Caco-2 (cell line): Measurements from ENCODE around the gene MANF. TPM values are rescaled to one million over a fixed set of nuclear protein-coding genes. Genes with fewer than 3 reads are reported as not detected.
A peak's percentile ranks its signal among the peaks of the same experiment; 100 is the strongest.

Experiments used
- BruUV-seq: library from RNA; stranded (reverse); fragments of 400-500 nt; replicated peaks from 2 replicates; lab custom pipeline; 2021; lab: Mats Ljungman, UMichigan
- CTCF ChIA-PET: fragments of 300-600 bp; sonication (Branson Sonifier 250); formaldehyde crosslinking; loops from one replicate; lab custom pipeline; 2022; ENCODE audit warnings: antibody characterized with exemption; lab: Charles Lee
- POLR2A ChIA-PET: fragments of 300-600 bp; sonication (Branson Sonifier 250); formaldehyde crosslinking; loops from one replicate; lab custom pipeline; 2022; ENCODE audit warnings: antibody characterized with exemption; lab: Charles Lee
- DNase-seq, 2 experiments: peaks; one replicate each; pipeline versions ENCODE4 v3.0.0 to v3.0.0-alpha.2; 2020 to 2022
- H3K27me3 ChIP-seq: replicated peaks from 2 replicates; pipeline ENCODE4 v1.6.0; 2011; ENCODE audit warnings: low read length; ENCODE audit not compliant: control insufficient read depth, insufficient read depth
- H3K36me3 ChIP-seq: 2 replicates; pipeline ENCODE4 v1.5.1; 2011; ENCODE audit warnings: low read length; ENCODE audit not compliant: control insufficient read depth, insufficient read depth
- H3K4me1 ChIP-seq: fragments of 250-450 bp; sonication (Bioruptor Pico); 2 replicates; pipeline ENCODE4 v1.5.1; 2020; ENCODE audit warnings: mild to moderate bottlenecking
- H3K4me3 ChIP-seq: 2 replicates; pipeline ENCODE4 v1.5.1; 2011; ENCODE audit warnings: low read depth, mild to moderate bottlenecking, control low read depth, low read length
- H3K9me3 ChIP-seq: fragments of 250-450 bp; sonication (Bioruptor Pico); 2 replicates; pipeline ENCODE4 v1.5.1; 2020; ENCODE audit warnings: mild to moderate bottlenecking, moderate library complexity
- H3K27ac Mint-ChIP-seq: one replicate; pipeline ENCODE4 v1.8.0; 2022; ENCODE audit warnings: mixed read lengths; ENCODE audit not compliant: unreplicated experiment
- H3K27me3 Mint-ChIP-seq: one replicate; pipeline ENCODE4 v1.8.0; 2022; ENCODE audit warnings: mixed read lengths; ENCODE audit not compliant: insufficient read depth, unreplicated experiment
- H3K36me3 Mint-ChIP-seq: one replicate; pipeline ENCODE4 v1.8.0; 2022; ENCODE audit warnings: mild to moderate bottlenecking, mixed read lengths; ENCODE audit not compliant: insufficient read depth, unreplicated experiment
- H3K4me1 Mint-ChIP-seq: one replicate; pipeline ENCODE4 v1.8.0; 2022; ENCODE audit warnings: low read depth, mixed read lengths; ENCODE audit not compliant: unreplicated experiment
- H3K4me3 Mint-ChIP-seq: one replicate; pipeline ENCODE4 v1.8.0; 2022; ENCODE audit warnings: mild to moderate bottlenecking, moderate library complexity, mixed read lengths; ENCODE audit not compliant: unreplicated experiment
- H3K9me3 Mint-ChIP-seq: one replicate; pipeline ENCODE4 v1.8.0; 2022; ENCODE audit warnings: mixed read lengths; ENCODE audit not compliant: unreplicated experiment
- CTCF ChIP-seq, 2 experiments: fragments of 200-600 bp in 1 of 2; IDR thresholded peaks; 1 replicate in 1 of 2; 2 replicates in 1 of 2; pipeline versions ENCODE4 v1.5.1 to v1.8.0; 2011 to 2022; ENCODE audit warnings: antibody characterized with exemption in 1 of 2, control low read depth in 1 of 2, inconsistent platforms in 1 of 2, low read depth in 1 of 2, low read length in 1 of 2, mild to moderate bottlenecking in 1 of 2, moderate library complexity in 1 of 2; ENCODE audit not compliant: insufficient read depth in 1 of 2, severe bottlenecking in 1 of 2, unreplicated experiment in 1 of 2
- intact Hi-C: fragments of 100-400 bp; cut with micrococcal nuclease; formaldehyde crosslinking; loops from one replicate; pipeline ENCODE4 v1.10.0; 2022; ENCODE audit not compliant: unreplicated experiment
- total RNA-seq: library from RNA; stranded (reverse); gene quantifications from 2 replicates; pipeline ENCODE4 v1.2.3, GENCODE V29; 2022

MANF gene
- total RNA-seq, 1 experiment from 2014 or later: 94.5 TPM

DNA sequence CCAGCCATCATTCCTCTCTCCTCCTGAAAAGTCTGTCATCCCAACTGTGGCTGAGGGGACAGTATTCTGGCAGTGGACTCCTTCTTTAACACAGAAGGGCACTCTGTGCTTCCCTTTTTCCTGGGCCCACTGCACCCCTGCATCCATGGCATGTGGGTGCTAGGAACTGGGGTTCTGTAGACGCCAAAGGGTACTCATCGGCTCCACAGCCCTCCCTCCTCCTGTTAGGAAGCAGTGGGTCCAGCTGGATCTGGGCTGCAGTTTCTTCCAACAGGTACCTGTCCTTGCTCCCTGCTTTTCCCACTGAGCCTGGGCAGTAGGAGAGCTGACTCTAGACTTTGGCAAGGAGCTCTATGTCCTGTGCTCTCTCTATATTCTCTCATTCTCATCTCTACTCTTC, 6.4 kb upstream of the MANF start:
- H3K4me1 ChIP-seq: peaks cover 4% of the 10 kb centered on the region; the same call in 1 of the 2 replicates
- Mint-ChIP-seq H3K27me3 (peaks cover 17% of the 10 kb centered on the region), H3K4me3 (no peak overlapping the region), H3K9me3 (no peaks in the 10 kb centered on the region), H3K4me1 (no peaks in the 10 kb centered on the region), H3K27ac (no peak overlapping the region), H3K36me3 (no peaks in the 10 kb centered on the region)
- no peak overlapping the region for H3K4me3 ChIP-seq
- POLR2A ChIA-PET: no interaction called here
- CTCF ChIA-PET: no interaction called here
- H3K36me3 ChIP-seq: no peaks in the 10 kb centered on the region
- TF ChIP-seq CTCF (IDR thresholded peaks at IDR 0.05; ENCODE audit: insufficient read depth in 1 of 2, low read depth in 1 of 2, low read length in 1 of 2, severe bottlenecking in 1 of 2, unreplicated experiment in 1 of 2): no peak
- intact Hi-C loops: no loop called here
- no TSS peak for BruUV-seq
- H3K27me3 ChIP-seq: no peaks in the 10 kb centered on the region
- no peaks in the 10 kb centered on the region for H3K9me3 ChIP-seq
- DNase-seq: peak in 1 of 2 experiments; percentile 21

GRCh38 chr3:51379301-51379700, 5.8 kb upstream of the MANF start:
- Mint-ChIP-seq H3K4me3 (no peak overlapping the region), H3K27ac (no peak overlapping the region), H3K9me3 (no peaks in the 10 kb centered on the region), H3K4me1 (no peaks in the 10 kb centered on the region), H3K36me3 (no peaks in the 10 kb centered on the region), H3K27me3 (peaks cover 15% of the 10 kb centered on the region)
- DNase-seq: peak in 1 of 2 experiments; percentile 11
- Histone ChIP-seq H3K36me3 (no peaks in the 10 kb centered on the region), H3K4me1 (peaks cover 6% of the 10 kb centered on the region; the same call in 1 of the 2 replicates), H3K9me3 (no peaks in the 10 kb centered on the region), H3K4me3 (no peak overlapping the region), H3K27me3 (no peaks in the 10 kb centered on the region)
- ChIA-PET CTCF (interaction anchor here (0.6 to 0.9 kb wide), 2 partner anchors 10 to 272 kb away, joined by 3 to 4 read pairs; no protein-coding TSS in a partner anchor), POLR2A (no interaction called here)
- intact Hi-C loops: no loop called here
- TF ChIP-seq CTCF (IDR thresholded peaks at IDR 0.05; ENCODE audit: insufficient read depth in 1 of 2, low read depth in 1 of 2, low read length in 1 of 2, severe bottlenecking in 1 of 2, unreplicated experiment in 1 of 2): no peak
- BruUV-seq: no TSS peak

DNA sequence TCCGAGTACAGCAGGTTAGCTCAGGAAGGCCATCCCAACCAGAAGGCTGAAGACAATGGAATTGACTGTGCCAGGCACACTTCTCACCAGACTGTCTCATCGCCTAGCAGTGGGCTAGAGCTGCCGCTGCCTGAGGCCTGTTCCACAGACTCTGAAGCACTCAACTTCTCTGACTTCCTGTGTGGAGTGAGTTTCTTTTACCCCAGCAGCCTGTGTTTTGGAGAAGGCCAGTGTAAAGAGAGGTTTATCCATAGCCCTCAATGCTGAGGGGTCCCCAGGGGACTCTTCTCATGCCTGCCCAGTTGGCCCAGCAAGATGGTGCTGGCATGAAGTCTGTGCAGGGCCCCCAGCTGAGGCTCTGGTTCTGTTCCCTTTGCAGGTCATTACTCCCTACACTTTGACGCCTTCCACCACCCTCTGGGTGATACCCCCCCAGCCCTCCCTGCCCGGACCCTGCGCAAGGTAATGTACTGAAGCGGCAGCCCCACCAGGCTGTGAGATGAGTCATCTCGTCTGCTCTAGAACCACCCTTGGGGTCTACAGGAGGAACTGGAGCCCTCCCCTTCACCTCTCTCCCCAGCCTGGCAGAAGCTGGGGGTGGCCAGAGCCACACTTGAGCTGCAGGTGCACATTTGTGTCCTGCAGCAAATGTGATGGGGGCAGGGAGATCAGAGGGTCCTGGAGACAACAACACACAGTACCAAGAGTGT, 5.2 kb upstream of the MANF start:
- Histone ChIP-seq H3K36me3 (no peaks in the 10 kb centered on the region), H3K4me1 (peaks cover 6% of the 10 kb centered on the region; the same call in 1 of the 2 replicates), H3K27me3 (no peaks in the 10 kb centered on the region), H3K9me3 (no peaks in the 10 kb centered on the region), H3K4me3 (no peak overlapping the region)
- peaks cover 12% of the 10 kb centered on the region for H3K27me3 Mint-ChIP-seq
- BruUV-seq: no TSS peak
- H3K9me3 Mint-ChIP-seq: no peaks in the 10 kb centered on the region
- POLR2A ChIA-PET: no interaction called here
- DNase-seq: no peak
- no peaks in the 10 kb centered on the region for H3K4me1 Mint-ChIP-seq
- intact Hi-C loops: no loop called here
- TF ChIP-seq CTCF (IDR thresholded peaks at IDR 0.05; ENCODE audit: insufficient read depth in 1 of 2, low read depth in 1 of 2, low read length in 1 of 2, severe bottlenecking in 1 of 2, unreplicated experiment in 1 of 2): no peak
- CTCF ChIA-PET: interaction anchor here (0.6 to 0.9 kb wide), 2 partner anchors 10 to 273 kb away, joined by 3 to 4 read pairs; no protein-coding TSS in a partner anchor
- peaks cover 3% of the 10 kb centered on the region for H3K36me3 Mint-ChIP-seq
- H3K4me3 Mint-ChIP-seq: no peak overlapping the region
- H3K27ac Mint-ChIP-seq: no peak overlapping the region
